Posterior cingulate gyrus (tissue), 11 donors: ENCODE data around the gene CACNA1B.

ENCODE experiments used
- DNase-seq, 10 donors: peaks; one replicate each; pipeline versions ENCODE4 v3.0.0 to v3.0.0-alpha.2; 2020 to 2021; ENCODE audit warnings: mixed read lengths in 3 of 10
- intact Hi-C: fragments of 100-400 bp; cut with DNase I; formaldehyde crosslinking; loops from one replicate; pipeline ENCODE4 v1.15.1; 2023

CACNA1B gene

GRCh38 chr9:137956039-137956438 is 78.5 kb downstream of the CACNA1B start:
- intact Hi-C loops: no loop called here
- DNase-seq: peak in 1 of 10 donors; percentile 82

GRCh38 chr9:137956688-137957385 is 79.3 kb downstream of the CACNA1B start:
- intact Hi-C loops: no loop called here
- peak in 3 of 10 donors; percentile 48 to 88 (median 87) for DNase-seq

GRCh38 chr9:137959641-137960411 is 82.2 kb downstream of the CACNA1B start:
- DNase-seq: peak in 2 of 10 donors; percentile 63 to 66
- intact Hi-C loops: no loop called here

GRCh38 chr9:137960496-137960895 is 82.9 kb downstream of the CACNA1B start:
- intact Hi-C loops: no loop called here
- peak in 2 of 10 donors; percentile 58 to 66 for DNase-seq

- intact Hi-C loops: no loop called here
- peak in 1 of 10 donors; percentile 2 for DNase-seq
These were observed 85.9 kb downstream of the CACNA1B start for GRCh38 chr9:137963525-137963924.

GRCh38 chr9:137965177-137965795 is 87.7 kb downstream of the CACNA1B start:
- intact Hi-C loops: no loop called here
- DNase-seq: peak in 2 of 10 donors; percentile 10 to 57

- peak in 2 of 10 donors; percentile 13 to 72 for DNase-seq
- intact Hi-C loops: no loop called here
These were observed 89.8 kb downstream of the CACNA1B start for GRCh38 chr9:137967280-137967953.

- DNase-seq: peak in 2 of 10 donors; percentile 12 to 52
- intact Hi-C loops: no loop called here
These were observed 90.7 kb downstream of the CACNA1B start for GRCh38 chr9:137968235-137968634.

- peak in 2 of 10 donors; percentile 38 to 46 for DNase-seq
- intact Hi-C loops: no loop called here
These were observed 91.4 kb downstream of the CACNA1B start for GRCh38 chr9:137969008-137969407.

- intact Hi-C loops: no loop called here
- peak in 3 of 10 donors; percentile 13 to 56 (median 37) for DNase-seq
These were observed 92.1 kb downstream of the CACNA1B start for GRCh38 chr9:137969685-137970084.

- peak in 2 of 10 donors; percentile 9 to 22 for DNase-seq
- intact Hi-C loops: no loop called here
These were observed 92.5 kb downstream of the CACNA1B start for GRCh38 chr9:137970098-137970497.

- DNase-seq: peak in 3 of 10 donors; percentile 7 to 75 (median 54)
- intact Hi-C loops: no loop called here
These were observed 93.3 kb downstream of the CACNA1B start for GRCh38 chr9:137970686-137971476.

GRCh38 chr9:137971477-137972138 is 94.0 kb downstream of the CACNA1B start:
- peak in 3 of 10 donors; percentile 2 to 69 (median 41) for DNase-seq
- intact Hi-C loops: no loop called here

- peak in 3 of 10 donors; percentile 11 to 60 (median 56) for DNase-seq
- intact Hi-C loops: no loop called here
These were observed 94.9 kb downstream of the CACNA1B start for GRCh38 chr9:137972355-137972987.

GRCh38 chr9:137972988-137973470 is 95.4 kb downstream of the CACNA1B start:
- peak in 3 of 10 donors; percentile 3 to 52 (median 43) for DNase-seq
- intact Hi-C loops: no loop called here

- intact Hi-C loops: no loop called here
- DNase-seq: peak in 2 of 10 donors; percentile 43 to 58
These were observed 96.3 kb downstream of the CACNA1B start for GRCh38 chr9:137973829-137974416.

- DNase-seq: peak in 2 of 10 donors; percentile 52 to 53
- intact Hi-C loops: no loop called here
These were observed 97.4 kb downstream of the CACNA1B start for GRCh38 chr9:137974746-137975526.
